Measurements from ENCODE around the gene KRCC1.

DNA sequence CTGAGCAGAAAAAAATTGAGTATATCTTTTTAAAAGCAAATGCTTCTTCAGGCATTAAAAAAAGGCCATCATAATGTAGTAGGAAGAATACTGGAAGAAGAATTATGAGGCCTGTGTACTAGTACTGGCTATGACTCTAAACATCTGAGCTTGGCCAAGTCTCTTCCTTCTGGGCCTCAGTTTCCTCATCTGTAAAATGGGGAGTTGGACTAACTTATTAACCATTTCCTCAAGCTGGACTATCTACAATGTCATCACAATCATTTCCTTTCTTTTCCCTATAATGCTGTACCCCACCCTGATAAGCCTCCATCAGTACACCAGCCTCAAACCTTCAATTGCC, 42.9 kb upstream of the KRCC1 start:
- TF ChIP-seq, protein P1, sequence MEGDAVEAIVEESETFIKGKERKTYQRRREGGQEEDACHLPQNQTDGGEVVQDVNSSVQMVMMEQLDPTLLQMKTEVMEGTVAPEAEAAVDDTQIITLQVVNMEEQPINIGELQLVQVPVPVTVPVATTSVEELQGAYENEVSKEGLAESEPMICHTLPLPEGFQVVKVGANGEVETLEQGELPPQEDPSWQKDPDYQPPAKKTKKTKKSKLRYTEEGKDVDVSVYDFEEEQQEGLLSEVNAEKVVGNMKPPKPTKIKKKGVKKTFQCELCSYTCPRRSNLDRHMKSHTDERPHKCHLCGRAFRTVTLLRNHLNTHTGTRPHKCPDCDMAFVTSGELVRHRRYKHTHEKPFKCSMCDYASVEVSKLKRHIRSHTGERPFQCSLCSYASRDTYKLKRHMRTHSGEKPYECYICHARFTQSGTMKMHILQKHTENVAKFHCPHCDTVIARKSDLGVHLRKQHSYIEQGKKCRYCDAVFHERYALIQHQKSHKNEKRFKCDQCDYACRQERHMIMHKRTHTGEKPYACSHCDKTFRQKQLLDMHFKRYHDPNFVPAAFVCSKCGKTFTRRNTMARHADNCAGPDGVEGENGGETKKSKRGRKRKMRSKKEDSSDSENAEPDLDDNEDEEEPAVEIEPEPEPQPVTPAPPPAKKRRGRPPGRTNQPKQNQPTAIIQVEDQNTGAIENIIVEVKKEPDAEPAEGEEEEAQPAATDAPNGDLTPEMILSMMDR (IDR thresholded peaks at IDR 0.05; ENCODE audit: low read depth, low read length, poor library complexity, severe bottlenecking): no peak
- TF ChIP-seq EZH2phosphoT487 (IDR thresholded peaks at IDR 0.05; ENCODE audit: borderline replicate concordance, low read length): no peak
